HG03469 (cell line): Measurements from ENCODE around the gene COL23A1.
"Not testable (repeated sequence)": the region's sequence is repeated elsewhere in the genome, so short reads cannot be mapped to it uniquely, and the experiment has no call there.

Source experiments
- ATAC-seq: cut with Tn5 transposase; IDR thresholded peaks from one replicate; pipeline ENCODE4 v1.9.1; 2021; ENCODE audit warnings: mild to moderate bottlenecking, moderate library complexity, moderate number of reproducible peaks; ENCODE audit not compliant: unreplicated experiment

COL23A1 gene

DNA sequence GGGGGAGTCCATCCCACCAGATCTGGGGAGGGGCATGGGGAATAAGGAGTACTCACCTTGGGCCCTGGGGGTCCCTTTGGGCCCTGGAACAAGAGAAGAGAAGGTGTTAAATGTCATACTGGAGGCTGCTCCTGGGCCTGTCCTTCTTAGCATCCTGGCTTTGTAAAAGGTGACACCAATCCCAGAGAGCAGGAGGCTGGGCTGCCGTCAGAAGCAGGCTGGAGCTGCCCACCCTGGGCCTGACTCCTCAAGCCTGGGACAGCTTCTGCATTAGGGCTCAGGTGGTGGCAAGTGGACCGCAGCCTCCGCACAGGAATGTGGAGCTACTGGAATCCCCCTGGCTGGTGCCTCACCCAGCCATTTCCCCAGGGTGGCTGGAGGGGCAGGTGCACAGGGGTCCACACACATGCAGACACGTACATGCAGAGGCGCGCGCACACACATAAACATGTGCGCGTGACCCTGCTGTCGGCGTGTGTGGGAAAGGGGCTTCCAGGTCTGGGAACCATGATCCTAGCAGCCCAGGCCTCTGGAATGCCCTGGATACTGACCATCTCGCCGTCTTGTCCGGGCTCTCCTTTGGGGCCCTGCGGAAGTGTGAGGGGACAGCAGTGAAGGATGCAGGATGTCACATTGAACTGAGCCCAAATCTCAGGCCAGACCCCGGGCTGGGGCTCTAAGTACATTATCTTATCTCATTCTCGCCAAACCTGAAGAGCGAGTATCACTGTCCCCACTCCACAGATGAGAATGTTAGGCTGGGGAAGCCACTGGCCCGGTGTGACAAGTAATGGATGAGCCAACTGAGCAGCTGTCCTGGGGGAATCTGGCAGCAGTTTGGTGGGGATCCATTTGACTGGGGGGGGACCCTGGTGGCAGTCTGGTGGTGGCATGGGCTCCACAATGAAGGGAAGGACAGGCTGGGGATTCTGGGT, 328.3 kb downstream of the COL23A1 start:
- no peak for ATAC-seq

DNA sequence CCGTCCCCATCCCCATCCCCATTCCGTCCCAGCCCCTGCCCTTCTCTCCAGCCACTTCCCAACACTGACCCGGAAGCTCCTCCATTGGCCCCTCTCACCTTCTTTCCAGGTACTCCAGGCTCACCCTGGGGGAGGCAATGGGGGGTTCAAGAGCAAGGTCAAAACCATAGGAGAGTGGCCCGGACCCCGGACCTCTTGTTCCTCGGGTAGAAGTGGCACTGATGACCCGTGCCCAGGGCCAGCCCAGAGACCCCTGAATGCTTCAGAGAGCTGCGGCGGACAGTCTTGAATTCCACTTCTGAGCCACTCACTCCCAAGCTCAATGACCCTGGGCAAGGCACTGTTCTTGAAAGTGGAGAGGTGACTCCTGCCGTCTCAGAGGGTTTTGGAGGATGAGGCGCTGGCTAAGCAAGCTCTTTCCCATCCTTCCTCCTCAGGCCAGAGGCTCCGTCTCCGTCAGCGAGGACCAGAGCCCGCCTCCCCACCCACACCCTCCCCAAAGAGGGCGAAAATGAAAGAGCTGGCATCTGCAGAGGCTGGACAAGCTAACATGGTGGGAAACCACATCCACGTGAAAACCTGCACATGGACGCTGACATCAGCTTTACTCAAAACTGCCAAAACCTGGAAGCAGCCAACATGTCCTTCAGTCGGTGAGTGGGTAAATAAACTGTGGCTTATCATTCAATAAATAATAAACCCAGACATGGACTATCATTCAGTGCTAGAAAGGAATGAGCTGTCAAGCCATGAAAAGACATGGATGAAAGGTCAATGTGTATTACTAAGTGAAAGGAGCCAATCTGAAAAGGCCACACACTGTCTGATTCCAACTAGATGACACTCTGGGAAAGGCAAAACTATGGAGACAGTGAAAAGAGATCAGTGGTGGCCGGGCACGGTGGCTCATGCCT, 330.3 kb downstream of the COL23A1 start:
- no peak for ATAC-seq

DNA sequence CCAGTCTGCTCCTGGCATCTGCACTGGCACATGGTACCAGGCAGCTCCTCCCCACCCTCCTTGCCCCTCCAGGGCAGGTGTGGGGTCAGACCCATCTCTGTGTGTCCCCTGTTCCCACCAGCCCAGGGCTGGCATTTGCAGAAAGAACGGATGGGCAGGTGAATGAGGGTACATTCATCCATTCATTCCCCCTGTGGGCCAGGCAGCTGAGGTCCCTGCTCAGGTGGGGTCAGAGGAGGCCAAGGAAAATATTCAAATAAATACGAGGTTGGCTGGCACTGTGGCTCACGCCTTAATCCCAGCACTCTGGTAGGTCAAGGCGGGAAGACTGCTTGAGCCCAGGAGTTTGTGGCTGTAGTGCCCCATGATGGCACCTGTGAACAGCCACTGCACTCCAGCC, 332.5 kb downstream of the COL23A1 start:
- ATAC-seq = no peak

DNA sequence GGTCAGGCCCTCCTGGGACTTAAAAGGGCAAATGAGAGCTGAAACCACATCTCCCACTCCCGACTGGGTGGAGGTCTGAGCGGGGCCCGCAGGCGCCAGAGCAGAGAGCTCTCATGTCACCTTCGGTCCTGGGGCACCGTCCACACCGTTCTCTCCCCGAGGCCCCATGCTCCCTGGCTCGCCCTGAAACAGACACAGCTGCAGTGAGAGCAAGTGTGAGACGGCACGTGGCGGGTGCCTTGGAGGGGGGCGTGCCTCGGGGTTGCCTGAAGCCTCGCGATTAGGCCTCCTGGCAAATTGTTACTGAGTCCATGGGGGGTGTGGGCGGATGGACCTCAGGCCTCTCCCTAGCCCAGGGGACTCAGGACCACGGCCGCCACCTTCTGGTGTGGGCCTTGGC, 333.4 kb downstream of the COL23A1 start:
- ATAC-seq = no peak

DNA sequence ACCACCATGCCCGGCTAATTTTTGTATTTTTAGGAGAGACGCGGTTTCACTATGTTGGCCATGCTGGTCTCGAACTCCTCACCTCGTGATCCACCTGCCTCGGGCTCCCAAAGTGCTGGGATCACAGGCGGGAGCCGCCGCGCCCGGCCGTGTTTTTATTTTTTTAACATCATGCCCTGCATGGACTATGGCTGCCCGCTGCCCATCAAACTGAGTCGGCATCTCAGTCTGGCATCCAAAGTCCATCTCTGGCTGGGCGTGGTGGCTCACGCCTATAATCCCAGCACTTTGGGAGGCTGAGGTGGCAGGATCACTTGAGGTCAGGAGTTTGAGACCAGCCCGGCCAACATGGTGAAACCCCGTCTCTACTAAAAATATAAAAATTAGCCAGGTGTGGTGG, 336.6 kb downstream of the COL23A1 start:
- ATAC-seq = not testable (repeated sequence)

DNA sequence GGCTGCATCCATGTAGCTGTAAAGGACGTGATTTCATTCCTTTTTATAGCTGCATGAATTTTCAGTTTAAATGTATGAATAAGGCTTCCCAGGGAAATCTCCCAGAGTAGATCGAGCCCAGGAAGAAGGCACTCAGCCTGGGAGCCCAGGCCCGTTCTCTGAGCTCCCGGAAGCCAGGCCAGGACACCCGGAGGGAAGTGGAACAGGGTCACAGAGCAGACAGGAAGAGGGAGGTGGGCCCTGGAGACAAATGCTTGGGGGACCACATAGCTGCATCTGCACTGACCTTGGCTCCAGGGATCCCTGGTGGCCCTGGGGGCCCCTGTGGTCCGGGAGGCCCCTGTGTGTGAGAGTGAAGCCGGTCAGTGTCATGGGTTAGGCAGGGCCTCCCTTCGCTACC, 337.9 kb downstream of the COL23A1 start:
- ATAC-seq = no peak

DNA sequence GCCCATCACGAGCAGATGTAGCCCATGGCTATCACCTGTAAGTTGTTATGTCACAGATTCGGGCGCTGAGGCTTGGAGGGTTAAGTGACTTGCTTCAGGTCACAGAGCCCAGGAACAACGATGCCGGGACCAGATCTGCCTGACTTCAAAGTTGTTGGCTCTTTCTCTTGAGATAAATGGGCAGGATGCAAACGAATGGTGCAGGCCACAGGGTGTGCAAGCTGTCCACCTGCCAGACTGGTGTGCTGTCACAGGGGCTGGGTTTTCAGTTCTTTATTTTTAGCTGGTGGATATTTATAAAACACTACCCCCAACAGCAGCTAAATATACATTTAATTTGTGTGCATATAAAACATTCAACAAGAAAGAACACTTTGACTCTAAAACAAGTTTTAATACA, 339.9 kb downstream of the COL23A1 start:
- no peak for ATAC-seq

DNA sequence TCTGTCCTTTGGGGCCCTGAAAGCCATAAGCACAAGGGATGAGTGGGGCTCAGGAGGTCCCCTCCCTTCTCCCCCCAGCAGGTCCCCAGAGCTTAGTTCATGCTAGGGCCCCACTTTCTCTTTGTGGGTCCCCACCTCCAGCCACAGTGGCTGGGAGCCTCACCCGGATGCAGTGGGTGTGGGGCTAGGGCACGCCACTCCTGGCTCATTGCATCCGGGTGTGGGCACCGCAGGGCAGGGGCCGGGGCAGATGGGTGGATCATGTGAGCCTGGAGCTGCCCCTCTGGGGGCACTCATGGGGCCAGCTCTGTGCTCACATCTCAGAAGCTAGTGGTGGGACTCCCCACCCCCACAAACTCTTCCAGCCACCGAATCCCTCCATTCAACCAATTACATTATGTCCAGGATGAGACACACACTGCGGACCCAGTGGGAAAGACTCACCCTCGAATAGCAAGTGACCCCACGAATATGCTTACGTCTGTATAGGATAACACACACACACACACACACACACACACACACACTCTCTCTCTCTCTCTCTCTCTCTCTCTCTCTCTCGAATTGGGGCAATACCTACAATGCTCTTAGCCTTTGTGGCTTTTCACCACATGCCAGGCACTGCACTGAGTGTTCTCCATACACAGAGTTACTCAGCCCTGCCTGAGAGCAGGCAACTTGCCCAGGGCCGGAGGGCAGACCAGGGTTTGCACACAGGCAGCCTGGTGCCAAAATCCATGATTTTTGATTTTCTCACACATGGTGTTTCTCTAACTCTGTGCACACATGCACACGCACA, 340.8 kb downstream of the COL23A1 start:
- no peak for ATAC-seq

DNA sequence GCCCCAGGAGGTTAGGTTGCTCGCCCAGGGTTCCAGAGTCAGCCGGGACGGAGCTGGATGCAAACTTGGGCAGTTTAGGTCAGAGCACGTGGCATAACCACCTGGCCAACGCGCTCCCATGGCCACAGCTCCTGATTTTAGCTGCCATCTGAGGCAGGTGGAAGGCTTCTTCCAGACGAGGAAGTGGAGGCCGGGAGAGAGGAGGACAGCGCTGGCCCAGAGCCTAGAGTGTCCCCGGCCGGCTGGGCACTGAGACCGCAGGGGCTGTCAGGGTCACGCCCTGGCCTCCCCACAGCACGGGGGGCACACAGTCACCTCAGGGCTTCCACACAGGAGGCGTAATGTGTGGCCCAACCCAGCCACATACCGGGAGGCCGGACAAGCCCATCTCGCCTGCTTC, 341.4 kb downstream of the COL23A1 start:
- ATAC-seq = no peak

DNA sequence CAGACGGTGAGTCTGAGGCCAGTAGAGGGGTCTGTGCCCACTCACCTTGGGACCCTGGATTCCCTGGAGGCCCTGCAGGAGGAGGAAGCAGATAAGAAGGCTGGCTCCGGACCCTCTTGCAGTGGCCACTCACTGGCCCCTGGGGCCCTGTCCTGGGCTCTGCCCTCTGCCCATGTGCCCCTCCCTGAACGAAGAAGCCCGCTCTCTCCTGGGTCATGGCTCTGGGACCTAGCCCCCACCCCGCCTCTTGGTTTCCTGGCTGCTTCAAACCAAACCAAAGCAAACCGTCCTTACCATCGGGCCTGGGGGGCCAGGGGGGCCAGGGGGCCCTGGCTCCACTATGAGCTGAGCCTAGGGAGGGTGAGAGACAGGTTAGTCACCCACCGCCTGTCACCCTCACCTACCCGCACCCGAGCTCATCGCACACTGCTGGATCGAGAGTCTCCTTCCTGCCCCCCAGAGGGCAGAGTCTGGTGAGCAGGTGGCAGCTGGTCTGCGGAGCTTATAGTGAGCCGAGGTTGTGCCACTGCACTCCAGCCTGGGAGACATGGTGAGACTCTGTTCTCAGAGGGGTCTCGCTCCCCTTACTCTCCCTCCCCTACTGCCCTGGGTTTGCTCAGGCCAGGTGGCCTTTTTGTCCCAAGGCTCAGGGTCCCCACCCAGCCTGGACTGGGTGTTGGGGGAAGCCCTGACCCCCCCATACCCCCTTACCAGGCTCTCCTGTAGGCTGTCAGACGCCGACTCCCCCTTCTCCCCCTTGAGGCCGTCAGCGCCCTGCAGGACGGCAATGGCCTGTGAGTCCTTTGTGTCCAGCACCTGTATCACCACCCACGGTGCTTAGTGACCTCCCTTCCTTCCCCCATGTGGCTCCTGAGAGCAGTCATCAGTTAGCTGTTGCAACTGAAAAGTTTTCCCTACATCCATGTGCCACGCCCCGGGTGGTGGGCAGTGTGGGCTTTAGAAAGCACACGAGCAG, 342.4 kb downstream of the COL23A1 start:
- ATAC-seq = no peak

DNA sequence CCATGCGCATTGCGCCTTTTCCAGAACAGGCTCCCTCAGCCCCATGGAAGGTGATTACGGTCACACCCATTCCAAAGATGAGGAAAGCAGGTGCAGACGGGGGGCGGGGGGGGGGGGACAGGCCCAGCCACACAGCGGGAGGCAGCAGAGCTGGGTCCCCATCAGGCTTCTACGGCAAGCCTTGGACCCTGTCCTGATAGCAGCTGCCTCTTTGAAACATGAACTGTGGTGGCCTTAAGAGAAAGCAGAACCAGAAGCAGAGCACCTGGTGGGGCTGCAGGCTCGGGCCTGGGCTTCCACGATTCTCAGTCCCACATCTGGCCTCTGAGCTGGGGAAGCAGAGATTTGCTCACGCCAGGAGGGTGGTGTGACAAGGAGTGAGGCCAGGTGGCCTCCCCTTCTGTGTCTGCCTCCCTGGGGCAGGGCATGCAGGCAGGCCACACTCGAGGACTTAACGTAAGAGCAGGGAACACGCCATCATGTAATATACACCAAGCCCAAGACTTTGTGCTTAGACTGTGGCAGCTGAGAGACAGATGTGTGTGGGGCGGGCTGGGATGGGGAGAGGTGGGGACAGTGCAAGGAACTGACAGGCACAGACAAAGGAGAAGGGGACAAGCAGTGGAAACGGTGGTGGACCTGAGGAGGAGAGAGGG, 343.4 kb downstream of the COL23A1 start:
- ATAC-seq = no peak

DNA sequence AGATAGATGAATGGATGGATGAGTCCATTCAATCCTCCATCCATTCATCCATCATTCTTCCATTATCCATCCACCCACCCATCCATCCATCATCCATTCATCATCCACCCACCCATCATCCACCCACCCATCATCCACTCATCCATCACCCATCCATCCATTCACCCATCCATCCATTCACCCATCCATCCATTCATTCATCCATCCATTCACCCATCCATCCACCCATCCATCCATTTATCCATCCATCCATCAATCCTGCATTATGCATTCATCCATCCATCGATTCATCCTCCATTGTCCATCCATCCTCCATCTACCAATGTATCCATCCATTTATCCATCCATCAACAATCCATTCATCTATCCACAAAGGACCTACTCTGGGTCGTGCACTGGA, 344.8 kb downstream of the COL23A1 start:
- no peak for ATAC-seq

DNA sequence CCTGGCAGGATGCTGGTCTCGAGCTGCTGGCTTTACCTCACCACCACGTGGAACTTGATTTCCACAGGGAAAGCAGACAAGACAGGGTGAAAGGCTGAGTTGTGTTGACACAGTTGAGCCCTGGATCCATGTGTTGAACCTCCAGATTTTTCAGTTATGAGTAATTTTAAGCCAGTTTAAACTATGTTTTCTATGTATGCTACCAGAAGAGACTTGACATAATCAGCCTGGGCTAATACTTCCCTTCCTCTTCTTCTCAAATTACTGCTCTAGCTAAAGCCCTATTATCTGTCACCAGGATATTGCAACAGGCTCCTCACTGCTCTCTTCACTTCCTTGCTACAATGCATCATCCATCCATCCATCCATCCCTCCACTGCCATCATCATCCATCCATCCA, 345.6 kb downstream of the COL23A1 start:
- no peak for ATAC-seq

DNA sequence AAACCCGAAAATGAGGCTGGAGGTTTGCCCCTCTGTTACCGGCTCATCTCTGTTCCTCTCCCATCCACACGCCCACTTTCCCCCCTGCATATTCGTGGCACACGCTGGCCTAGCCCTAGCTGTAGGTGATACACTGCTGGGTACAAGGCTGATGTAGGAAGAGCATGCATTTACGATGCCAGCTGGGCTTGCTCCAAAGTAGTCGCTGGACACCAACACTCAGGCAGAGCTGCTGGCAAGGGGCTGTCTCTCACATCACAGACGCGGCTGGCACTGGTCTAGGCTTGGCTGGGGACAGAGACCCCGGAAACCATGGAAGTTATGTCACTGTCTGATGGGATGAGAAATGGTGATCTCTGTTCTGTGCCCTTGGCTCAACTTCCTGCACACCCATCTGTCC, 347.8 kb downstream of the COL23A1 start:
- ATAC-seq = no peak

DNA sequence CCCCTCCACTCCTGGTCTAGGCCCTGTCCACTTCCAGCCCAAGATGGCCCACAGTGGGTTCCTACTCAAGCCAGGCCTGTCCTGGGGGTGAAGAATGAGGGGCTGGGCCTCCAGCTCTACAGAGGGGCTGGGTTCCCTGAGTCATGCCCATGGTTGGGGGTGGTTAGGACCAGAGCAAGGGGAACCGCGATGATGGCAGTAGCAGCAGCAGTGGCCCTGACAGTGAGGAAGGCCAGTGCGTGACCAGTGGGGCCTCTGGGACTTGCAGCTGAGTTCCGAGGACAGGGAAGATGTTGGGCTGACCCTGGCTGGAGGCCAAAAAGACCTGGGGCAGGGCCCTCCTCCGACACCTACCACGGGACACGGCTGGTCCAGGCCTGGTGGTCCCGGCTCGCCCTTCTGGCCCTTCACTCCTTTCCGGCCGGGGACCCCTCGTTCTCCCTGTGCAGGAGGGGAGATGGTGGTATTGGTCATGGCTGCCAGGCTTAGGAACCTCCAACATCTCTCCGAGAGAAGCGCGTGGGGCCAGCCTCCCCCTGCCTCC, 348.4 kb downstream of the COL23A1 start:
- ATAC-seq = no peak

DNA sequence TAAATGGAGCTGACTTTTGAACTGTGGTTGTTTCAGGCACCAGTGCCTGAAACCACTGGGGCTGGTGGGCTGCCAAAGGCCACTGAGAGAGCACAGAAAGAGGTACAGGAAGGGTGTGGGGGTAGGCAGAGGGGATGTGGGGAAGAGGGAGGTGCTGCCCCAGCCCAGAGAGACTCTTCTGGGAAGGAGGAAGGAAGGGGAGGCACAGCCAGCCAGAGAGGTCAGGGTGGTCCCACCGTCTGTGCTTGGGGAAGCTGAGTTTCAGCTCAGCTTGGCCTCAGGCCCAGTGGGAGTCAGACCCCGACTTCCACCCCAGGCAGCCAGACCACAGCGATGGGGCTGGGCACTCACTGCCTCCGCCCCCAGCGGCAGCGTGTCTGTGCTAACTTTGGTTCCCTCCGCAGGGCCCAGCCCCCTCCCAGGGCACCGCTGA, 348.9 kb downstream of the COL23A1 start:
- ATAC-seq = no peak

DNA sequence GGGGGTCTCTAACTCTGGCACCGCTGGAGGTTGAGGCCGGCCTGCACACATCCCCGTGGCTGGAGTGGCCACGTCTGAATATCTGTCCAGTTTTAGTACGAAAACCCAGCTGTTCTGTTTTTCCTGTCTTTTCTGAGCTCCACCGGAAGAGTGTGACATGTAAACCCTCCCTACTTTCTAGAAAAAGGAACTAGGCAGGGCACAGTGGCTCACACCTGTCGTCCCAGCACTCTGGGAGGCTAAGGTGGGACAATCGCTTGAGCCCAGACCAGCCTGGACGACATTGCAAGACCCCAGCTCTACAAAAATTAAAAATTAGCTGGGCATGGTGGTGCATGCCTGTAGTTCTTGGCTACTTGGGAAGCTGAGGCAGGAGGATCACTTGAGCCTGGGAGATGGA, 349.4 kb downstream of the COL23A1 start:
- ATAC-seq = no peak

DNA sequence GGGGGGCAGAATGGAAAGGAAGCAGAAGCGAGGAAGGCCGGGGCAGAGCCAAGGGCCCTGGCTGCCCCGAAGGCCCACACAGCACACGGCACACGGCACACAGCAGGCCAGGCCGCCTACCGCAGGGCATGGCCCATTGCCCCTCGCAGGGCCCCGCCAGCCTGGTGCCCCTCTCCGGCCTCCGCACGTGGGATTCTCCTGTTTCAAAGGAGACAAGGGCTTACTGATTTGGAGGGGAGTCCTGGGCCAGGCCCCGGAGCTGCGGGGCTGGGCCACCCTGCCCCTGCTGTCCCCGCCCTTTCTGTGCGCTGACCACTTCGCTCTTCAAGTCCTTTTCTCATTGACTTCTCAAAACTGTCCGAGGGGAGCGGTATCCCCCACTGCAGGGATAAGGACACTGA, 349.9 kb downstream of the COL23A1 start:
- no peak for ATAC-seq
